Activated CD4-positive, CD25-positive, alpha-beta regulatory T cell treated with anti-CD3 and anti-CD28 coated beads, Interleukin-2, amount 50 U/mL, for 24 hours (primary cell): ENCODE measurements around the gene INO80E.
"Not testable (repeated sequence)": the region's sequence is repeated elsewhere in the genome, so short reads cannot be mapped to it uniquely, and the experiment has no call there.

Source experiments
- ATAC-seq, 2 donors: fragments of 150-1000 bp; cut with Tn5 transposase; one replicate each; pipeline ENCODE4 v1.10.0; 2021; ENCODE audit warnings: mild to moderate bottlenecking in 1 of 2, moderate library complexity in 1 of 2

INO80E gene

GRCh38 chr16:29995911-29996765, at the start of gene INO80E:
INO80E (plus strand) TSS chr16:29996241; CDS start chr16:29996311, 70 bp downstream.
- peak; percentile 99 for ATAC-seq

- ATAC-seq = no peak
Observed at GRCh38 chr16:29947897-29948296, 48.1 kb upstream of the INO80E start.

- ATAC-seq = no peak
Observed at GRCh38 chr16:29950806-29951461, 45.1 kb upstream of the INO80E start.

GRCh38 chr16:29951625-29952365, 44.2 kb upstream of the INO80E start:
- no peak for ATAC-seq

GRCh38 chr16:29958756-29959155, 37.3 kb upstream of the INO80E start:
- no peak for ATAC-seq

- ATAC-seq = no peak
Observed at GRCh38 chr16:29959293-29959692, 36.7 kb upstream of the INO80E start.

GRCh38 chr16:29959821-29960220, 36.2 kb upstream of the INO80E start:
- not testable (repeated sequence) for ATAC-seq

- no peak for ATAC-seq
Observed at GRCh38 chr16:29961127-29961478, 34.9 kb upstream of the INO80E start.

GRCh38 chr16:29961479-29962343, 34.3 kb upstream of the INO80E start, which contains the start of gene TMEM219:
TMEM219 (plus strand) TSS chr16:29962079; CDS start chr16:29963144, 1,065 bp downstream.
- peak; percentile 86 to 88 for ATAC-seq

GRCh38 chr16:29962344-29962994, 33.6 kb upstream of the INO80E start:
- ATAC-seq = no peak

- no peak for ATAC-seq
Observed at GRCh38 chr16:29963021-29963743, 32.9 kb upstream of the INO80E start.

- no peak for ATAC-seq
Observed at GRCh38 chr16:29968205-29968604, 27.8 kb upstream of the INO80E start.

- ATAC-seq = no peak
Observed at GRCh38 chr16:29971304-29971703, 24.7 kb upstream of the INO80E start.

GRCh38 chr16:29972500-29972899, 23.5 kb upstream of the INO80E start:
- no peak for ATAC-seq

- no peak for ATAC-seq
Observed at GRCh38 chr16:29972992-29973383, 23.1 kb upstream of the INO80E start.

GRCh38 chr16:29973384-29974246, 22.4 kb upstream of the INO80E start, which contains the start of gene TAOK2:
TAOK2 (plus strand) TSS chr16:29973868; CDS start chr16:29977773, 3,905 bp downstream.
- ATAC-seq = peak; percentile 99

- no peak for ATAC-seq
Observed at GRCh38 chr16:29974291-29975133, 21.5 kb upstream of the INO80E start.

- ATAC-seq = no peak
Observed at GRCh38 chr16:29975134-29975538, 20.9 kb upstream of the INO80E start.
